GM19463 (cell line): ENCODE results near the gene PEX5.
"Not testable (repeated sequence)": the region's sequence is repeated elsewhere in the genome, so short reads cannot be mapped to it uniquely, and the experiment has no call there.

Source experiments
- ATAC-seq: cut with Tn5 transposase; IDR thresholded peaks from one replicate; pipeline ENCODE4 v1.9.1; 2021; ENCODE audit warnings: mild to moderate bottlenecking, moderate library complexity; ENCODE audit not compliant: unreplicated experiment

Gene PEX5

DNA sequence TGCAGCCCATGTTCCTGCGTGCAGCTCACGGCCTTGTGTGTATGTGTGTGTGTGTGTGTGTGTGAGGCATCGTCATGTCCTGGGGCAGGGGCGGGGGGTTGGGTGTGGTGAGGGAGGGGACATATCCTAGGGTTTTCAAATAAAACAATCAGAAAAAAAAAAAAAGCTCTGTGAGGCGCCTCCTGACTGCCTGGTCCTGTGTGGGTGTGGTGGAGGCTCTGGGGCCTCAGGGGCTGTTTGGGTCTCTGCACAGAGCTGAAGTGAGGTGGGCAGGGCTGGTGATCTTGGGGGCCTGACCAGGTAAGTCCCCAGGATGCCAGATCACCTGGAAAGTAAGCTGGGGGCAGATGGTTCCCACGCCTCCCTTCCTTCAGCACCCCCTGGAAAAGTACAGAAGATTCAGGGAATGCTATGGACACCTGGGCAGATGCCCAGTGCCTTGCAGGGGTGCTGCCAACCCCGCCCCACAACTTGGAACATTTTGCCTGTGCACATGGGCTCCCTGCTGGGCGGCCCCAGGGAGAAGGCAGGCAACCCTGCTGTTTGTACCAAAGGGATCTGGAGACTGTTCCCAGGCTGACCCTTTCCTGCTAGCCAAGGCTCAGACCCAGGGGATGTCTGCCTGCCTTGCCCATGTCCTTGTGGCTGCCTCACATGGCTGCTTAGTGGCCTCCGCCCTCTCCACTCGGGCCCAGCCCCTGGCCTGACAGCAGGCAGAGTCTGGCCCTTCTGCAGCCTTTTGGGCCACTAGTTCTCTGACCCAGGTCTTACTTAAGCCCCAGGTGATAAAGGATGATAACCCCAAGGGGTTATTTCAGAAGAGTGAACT is 30.5 kb upstream of the PEX5 start:
- ATAC-seq: no peak

DNA sequence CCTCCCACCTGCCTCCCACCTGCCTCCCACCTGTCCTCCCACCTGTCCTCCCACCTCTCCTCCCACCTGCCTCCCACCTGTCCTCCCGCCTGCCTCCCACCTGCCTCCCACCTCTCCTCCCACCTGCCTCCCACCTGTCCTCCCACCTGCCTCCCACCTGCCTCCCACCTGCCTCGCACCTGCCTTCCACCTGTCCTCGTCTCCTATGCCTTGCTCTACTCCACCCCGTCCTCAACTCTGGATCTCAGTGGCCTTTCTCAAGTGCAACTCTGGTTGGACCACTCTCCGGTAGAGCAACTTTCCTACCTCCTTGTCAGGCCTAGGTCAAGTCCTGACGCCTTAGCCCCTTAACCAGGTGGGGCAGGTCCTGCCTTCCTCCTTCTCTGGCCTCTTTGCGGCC is 29.3 kb upstream of the PEX5 start:
- no peak for ATAC-seq

DNA sequence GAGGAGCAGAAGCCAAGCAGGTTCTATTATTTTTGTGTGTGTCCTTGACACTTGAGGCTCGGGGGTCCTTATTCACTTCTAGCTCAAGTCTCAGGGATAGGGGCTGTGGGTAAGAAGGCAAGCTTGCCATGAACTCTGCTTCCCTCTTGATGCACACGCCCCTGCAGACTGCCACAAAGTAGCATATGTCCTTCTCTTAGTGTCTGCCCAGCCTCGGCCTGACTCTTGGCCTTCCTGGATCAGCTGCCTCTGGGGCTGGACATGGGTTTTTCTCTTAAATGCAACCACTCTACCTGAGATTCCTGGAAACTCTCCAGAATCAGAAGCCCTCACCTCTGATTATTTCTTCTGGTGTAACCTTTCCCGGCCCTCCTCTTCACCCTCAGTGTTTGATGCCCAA is 28.2 kb upstream of the PEX5 start:
- no peak for ATAC-seq

DNA sequence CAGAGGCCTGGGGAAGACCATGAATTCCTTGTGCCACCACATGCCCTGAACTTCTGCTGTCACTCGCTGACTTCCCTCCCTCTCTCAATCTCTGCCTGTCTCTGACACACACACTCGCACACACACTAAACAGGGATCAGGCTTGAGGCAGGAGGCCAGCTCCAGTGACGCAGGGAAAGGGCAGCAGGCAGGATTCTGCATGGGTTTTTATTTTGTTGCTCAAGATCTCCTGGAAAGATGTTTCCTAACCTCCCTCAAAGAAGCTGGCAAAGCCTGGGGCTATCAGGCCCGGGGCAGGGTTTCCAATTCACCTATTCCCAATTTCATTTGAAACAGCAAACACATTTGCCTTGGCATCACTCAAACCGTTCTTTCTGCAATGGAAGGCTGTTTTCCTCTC is 27.7 kb upstream of the PEX5 start:
- no peak for ATAC-seq

DNA sequence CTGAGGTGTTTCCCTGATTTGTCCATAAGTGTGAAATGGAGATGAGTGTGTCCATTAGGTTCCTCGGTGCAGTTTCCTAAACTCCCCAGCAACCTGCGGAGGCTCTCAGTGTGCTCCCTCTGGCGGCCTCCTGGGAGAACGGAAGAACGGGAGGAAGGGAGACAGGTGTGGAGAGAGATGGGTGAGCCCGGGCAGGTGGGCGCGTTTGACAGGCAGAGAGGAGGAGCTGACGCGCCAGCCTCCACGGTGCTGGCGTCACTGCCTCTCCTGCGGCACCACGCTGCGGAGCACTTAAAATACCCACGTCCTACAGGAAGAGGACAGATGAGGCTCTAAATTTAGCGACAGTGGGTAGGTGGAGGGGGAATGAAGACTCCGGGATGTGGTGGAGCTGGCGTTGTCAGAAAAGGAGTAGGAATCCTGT is 26.8 kb upstream of the PEX5 start:
- ATAC-seq: no peak

DNA sequence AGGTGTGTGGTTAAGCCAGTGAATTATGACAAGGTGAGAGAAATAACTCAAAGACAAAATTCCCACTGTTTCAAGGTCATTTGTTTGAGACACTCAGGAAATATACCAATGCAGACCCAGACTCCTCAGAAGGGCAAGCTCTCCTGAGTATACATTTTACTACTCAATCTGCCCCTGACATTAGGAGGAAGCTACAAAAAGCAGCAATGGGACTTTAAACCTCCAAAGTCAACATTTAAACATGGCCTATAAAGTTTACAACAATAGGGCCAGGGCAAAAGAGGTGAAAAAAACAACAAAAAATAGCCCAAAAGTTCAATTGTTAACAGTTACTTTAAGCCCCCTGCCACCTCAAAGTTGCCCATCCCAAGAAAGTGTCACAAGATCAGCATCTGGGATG is 19.5 kb upstream of the PEX5 start:
- no peak for ATAC-seq

DNA sequence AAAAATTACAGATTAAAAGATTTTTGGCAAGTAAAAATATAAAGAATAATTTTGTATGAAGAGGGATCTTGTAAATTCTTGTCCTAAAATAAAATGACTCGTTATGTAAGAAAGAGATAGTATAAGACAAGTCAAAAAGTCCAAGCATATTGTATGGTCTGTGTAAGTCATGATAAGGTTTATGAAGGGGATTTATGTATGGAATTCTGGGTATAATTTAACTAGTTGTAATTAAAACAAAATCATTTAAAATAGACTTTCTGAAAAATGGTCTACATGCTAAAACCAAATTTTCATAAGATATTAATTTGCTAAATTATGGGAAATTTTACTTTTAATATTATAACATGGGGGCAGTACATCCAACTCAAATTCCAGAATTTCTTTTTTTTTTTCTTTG is 17.6 kb upstream of the PEX5 start:
- ATAC-seq: no peak

DNA sequence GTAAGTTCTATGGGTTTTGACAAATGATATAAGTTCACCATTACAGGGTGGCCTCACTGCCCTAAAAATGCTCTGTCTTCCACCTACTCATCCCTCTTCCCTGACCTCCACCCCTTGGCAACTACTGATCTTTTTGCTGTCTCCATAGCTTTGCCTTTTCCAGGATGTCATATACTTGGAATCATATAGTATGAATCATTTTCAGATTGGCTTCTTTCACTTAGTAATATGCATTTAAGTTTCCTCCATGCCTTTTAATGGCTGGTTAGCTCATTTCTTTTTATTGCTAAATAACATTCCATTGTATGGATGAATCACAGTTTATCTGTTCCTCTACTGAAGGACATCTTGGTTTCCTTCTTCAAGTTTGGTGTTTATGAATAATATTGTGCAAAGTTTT is 14.0 kb upstream of the PEX5 start:
- no peak for ATAC-seq

DNA sequence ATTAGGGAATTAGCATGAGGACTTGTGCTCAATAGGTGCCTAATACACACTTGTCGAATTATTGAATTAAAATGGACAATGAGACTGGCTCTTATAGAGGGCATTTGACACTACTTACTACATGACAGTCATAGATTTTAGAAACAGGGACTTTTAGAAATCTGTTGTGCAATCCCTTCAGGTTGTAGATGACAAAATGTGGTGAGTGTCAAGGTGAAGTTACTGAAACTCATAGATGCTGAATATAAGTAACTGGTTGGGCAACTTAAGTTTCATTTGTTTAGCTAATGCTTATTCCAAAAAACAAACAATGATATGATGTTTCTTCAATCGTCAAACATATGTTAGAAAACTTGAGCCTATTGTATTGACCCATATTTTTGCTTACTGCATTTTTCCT is 12.9 kb upstream of the PEX5 start:
- no peak for ATAC-seq

DNA sequence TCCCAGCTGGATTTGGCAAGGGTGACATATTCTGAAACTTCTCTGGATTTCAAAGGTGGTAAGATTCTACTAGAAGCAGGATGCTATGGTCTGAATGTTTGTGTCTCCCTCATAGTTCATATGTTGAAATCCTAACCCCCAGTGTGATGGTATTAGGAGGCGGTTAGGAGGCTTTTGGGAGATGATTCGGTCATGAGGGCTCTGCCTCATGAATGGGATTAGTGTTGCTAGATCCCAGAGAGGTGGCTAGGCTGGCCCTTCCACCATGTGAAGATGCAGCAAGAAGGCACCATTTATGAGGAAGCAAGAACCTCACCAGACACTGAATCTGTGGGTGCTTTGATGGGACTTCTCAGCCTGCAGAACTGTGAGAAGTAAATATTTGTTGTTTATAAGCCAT is 11.0 kb upstream of the PEX5 start:
- ATAC-seq: no peak

DNA sequence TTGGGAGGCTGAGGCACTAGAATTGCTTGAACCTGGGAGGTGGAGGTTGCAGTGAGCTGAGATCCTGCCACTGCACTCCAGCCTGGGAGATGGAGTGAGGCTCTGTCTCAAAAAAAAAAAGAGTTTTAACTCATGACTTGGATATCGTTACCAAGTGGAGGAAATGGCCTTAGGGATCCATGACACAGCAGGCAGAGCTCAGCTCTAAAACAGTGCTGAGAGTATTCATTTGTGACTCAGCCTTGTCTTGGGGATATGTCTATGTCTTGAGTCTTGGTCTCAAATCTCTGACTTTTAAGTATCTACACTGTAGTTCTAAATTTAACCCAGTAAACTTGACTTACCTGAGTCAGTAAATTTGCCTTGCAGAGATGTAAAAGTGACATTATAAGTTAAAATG is 8.8 kb upstream of the PEX5 start:
- no peak for ATAC-seq

DNA sequence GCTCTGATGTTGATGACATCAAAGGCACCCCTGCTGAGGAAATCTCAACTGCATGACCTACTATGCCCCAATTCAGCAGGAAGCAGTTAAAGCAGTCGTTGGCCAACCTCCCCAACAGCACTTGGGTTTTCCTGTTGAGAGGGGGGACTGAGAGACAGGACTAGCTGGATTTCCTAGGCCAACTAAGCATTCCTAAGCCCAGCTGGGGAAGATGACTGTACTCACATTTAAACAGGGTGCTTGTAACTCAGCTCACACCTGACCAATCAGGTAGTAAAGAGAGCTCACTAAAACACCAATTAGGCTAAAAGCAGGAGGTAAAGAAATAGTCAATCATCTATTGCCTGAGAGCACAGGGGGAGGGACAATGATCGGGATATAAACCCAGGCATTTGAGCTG is 3.4 kb upstream of the PEX5 start:
- ATAC-seq: not testable (repeated sequence)

DNA sequence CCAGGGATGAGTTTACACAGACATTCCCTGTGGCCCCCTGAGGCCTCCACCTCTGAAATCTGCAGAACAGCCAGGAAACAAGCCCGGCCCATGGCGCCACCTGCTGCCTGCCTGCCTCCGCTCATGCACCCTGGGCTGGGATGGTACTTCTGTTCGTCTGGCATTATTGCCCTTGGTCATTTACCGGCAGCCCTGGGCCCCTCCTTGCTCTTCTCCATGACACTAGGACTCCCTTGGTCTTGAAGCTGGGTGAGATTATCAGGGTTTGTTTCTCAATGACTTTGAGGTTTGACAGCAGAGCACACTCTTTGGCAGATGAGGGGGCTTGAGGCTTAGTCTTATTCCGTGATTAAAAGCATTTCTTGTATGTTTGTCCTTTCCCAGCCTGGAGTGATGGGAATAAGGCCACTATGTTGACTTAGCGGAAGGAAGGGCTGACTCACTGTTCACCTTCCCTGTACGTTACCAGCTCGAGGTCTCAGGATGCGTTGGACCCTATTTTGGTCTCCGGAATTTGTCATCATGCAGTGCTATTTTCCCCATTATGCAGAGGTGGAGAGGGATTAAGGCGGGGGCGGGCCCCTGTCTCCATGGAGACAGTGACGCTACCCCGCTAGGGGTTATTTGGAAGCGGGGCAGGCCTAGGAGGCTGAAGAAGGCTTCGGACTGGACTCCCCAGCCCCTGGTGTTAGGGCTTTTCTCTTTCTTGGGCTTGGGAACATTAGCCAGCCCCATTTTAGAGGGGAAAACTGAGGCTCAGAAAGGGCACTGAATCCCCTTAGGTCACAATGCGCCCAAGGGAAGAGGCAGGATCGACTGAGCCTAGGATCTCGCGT is 706 bp upstream of the PEX5 start:
- peak; percentile 25 for ATAC-seq

DNA sequence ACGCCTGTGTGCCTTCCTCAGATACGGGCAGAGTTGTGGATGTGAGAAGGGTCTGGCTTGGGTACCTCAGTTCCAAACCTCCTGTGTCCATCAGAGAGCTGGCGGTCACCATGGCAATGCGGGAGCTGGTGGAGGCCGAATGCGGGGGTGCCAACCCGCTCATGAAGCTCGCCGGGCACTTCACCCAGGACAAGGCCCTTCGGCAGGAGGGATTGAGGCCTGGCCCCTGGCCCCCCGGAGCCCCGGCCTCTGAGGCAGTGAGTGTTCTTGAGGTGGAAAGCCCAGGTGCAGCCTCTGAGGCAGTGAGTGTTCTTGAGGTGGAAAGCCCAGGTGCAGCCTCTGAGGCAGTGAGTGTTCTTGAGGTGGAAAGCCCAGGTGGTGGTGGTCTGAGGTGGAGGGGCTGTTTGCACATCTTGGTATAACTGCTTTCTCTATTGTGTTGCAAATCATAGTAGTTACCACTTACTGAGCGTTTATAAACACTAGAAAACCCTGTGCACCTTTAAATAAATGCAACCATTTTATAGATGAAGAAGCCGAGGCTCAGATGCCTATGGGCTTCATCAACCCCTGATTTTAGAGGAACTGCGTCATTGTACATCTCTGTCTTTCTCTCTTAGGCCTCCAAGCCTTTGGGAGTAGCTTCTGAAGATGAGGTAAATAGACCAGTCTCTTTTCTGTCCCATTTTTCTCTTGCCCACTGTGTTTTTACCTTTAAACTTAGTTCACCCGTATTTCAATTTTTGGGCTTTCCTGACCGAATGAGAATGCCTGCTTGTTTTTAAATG is 976 bp downstream of the PEX5 start:
- ATAC-seq: no peak

DNA sequence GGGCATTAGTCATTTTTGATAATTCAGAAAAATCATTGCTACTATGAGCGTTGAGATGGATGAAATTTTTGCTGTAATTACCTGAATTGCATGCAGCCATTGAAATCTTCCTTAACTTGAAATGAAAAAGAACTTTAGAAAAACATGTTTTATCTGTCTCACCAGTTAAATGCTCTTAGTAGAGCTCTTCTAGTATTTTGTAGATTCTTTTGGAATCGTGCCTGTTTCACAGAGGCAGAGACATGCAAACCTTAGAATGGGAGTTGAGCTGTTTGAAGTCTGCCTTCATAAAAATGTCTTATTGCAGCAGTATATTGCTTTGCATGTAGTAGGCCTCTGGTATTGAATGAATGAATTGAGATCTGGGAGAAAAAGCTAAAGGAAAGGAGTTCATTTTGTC is 4.2 kb downstream of the PEX5 start:
- no peak for ATAC-seq

DNA sequence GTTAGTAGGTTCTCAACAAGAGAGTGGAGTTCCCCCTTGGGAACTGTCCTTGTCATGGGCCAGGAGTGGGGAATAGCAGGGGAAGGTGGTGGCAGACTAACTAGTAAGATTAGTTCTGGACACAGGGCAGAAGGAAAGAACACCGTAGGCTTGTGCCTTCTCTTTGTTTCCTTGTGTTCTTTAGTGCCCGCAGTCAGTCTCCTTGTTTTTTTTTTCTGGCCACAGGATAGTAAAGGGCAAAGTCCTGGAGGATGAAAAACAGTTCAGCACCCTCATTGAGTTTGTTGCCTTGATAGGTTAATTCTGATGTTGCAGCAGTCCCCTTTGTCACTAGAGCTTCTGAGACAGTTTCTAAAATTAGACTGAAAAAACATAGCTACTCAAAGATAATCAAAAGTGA is 8.4 kb downstream of the PEX5 start:
- no peak for ATAC-seq

DNA sequence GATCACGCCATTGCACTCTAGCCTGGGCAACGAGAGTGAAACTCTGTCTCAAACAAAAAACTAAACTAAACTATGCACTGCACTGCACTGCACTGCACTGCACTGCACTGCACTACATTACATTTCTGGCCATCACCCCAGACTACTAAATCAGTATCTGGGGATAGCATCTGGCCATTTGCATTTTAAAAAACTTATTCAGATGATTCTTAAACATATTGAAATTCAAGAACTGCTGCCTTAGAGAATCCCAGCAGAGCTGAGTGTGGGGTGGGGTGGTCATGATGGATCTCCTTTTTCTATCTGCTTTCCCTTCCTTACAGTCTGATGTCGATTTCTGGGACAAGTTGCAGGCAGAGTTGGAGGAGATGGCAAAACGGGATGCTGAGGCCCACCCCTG is 13.6 kb downstream of the PEX5 start:
- no peak for ATAC-seq

DNA sequence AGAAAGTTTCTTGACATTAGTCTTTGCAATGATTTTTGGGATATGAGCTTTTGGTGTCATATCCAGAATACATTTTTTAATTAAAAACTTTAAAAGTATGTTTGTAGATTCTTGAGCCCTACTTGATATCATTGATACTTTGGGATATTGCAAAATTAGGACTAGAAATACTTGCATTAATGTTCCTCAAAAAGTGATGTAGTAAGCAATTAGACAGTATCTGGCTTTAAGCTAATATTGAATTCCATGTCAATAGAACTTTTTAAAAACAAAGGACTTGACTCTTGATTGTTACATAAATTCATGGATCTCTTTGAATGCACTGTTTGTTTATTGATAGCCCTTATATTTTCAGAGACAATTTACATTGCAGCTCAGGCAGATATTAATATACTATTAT is 15.6 kb downstream of the PEX5 start:
- ATAC-seq: no peak

DNA sequence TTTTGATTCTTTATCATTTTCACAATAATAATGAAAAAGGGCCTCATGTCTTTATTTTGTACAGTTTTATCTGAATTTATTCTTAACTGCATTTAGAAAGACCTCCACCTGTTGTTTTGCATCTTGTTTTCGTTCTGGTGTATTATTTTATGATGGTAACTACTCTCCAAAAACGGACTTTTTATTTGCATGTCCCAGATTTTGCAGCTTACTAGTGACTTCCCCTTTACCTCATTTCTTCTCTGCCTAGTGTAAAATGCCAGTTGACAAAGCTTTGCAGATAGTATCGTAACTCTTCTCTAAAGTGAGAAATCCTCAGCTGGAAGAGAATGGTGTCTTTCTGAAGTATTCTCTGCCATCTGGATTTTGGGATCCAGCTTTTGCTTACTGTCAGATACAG is 17.2 kb downstream of the PEX5 start:
- no peak for ATAC-seq

DNA sequence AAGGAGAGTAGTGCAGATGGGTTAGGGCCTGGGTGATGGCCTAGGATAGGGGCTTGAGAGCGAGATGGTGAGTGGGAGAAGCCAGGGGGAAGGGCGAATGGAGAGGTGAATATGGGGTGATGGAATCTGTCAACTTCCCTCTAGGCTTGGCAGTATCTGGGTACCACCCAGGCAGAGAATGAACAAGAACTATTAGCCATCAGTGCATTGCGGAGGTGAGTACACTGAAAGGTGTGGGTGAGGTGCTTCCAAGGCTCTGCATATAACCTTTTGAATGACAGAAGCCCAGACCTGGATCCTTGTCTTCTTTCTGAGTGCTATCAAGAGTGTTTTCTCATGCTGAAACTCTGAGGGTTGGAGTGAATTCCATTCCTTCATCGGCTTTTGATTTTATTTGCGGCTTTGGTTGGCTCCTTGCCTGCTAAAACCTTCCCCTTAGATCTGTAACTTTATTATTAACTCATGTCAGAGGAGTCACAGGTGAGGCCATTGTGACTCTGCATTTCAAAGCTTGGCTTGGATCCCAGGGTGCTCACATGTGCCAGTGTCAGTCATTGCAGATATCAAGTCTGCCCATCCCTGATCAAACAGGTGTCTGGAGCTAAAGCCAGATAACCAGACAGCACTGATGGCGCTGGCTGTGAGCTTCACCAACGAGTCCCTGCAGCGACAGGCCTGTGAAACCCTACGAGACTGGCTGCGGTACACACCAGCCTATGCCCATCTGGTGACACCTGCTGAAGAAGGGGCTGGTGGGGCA is 18.6 kb downstream of the PEX5 start:
- ATAC-seq: no peak

DNA sequence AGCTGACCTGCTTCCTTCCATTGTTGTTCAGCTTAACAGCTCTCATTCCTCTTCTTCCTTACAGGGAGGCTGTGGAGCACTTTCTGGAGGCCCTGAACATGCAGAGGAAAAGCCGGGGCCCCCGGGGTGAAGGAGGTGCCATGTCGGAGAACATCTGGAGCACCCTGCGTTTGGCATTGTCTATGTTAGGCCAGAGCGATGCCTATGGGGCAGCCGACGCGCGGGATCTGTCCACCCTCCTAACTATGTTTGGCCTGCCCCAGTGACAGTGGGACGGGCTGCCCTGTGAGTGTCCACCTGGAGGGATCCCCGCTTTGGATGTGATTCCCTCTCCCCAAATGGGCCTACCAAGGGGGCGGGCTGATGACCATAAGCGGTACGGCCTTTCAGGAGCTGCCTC is 20.5 kb downstream of the PEX5 start:
- no peak for ATAC-seq
